ENCODE data around the gene RAB3C.

RAB3C gene

GRCh38 chr5:58844395-58844794, 261.5 kb downstream of the RAB3C start:
- no peak for DNase-seq

DNA sequence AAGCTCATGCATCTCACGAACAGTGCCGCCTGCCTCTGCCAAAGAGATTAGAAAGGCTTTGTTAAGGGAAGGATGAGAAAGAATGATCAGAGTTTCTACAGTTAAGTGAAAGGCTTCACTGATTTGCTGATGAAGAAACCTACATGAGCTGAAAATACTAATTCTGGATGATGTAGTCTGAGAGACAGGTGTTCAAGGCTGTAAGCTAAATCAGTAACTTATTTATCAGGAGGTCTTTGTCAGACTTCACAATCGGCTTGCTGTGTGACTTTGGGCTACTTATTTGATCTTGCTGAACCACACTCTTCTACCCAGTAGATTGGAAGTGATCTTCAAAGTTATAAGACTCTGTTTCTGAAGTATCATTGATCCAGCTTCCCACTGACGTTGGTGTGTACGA, 264.2 kb downstream of the RAB3C start:
- no peak for DNase-seq

DNA sequence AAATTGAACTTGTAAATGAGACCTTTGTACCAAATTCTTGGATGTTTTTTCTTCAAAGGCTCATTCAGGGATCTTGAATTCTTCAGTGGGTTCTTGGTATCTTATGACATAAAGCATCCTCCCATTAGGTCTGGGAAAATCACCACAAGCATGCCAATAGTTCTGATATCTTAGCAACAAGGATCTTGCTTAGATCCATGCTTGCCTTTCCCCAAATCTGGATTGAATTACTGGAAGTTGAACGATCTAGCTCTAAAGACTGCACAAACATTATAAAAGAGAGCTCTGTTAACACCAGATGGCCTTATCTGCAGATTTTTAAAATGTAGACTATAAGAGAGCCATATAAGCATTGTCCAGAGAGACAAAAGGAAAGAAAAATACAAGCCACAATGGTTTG, 266.3 kb downstream of the RAB3C start:
- DNase-seq, result no peak

DNA sequence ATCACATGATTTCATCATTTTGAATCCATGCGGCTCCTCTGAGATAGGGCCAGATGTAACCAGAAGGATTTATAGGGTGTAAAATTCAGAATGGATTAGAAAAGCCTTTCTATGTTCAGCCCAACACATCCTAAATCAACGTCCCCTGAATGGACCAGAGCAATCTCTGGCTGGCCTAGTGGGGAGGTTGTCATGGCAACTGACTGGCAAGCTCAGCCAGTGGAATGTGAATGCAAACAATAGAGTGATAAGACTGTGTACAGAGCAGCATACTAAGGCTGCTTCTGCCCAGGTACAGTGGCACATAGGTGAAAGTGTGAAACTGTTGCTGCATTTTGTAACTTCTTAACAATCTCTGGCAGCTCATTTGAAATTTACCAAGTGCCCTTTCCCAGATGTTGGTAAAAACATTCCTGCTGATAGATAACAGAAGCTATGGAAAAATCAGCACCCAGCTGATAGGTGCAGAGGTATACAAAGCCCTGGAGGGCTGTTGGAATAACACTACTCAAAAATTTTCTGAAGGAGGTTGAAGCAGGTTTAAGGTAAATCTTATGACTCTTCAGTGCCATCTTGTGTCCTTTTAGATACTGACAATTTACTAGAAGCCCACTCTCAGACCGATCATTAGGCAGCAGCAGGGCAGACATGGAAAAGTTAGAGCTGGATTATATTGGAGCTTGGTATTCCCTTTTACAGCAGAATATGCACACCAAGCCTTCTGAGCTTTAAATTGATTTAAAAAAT, 267.2 kb downstream of the RAB3C start:
- peak; percentile 15 for DNase-seq

- no peak for DNase-seq
Measured at GRCh38 chr5:58851153-58851552, 268.3 kb downstream of the RAB3C start.

DNA sequence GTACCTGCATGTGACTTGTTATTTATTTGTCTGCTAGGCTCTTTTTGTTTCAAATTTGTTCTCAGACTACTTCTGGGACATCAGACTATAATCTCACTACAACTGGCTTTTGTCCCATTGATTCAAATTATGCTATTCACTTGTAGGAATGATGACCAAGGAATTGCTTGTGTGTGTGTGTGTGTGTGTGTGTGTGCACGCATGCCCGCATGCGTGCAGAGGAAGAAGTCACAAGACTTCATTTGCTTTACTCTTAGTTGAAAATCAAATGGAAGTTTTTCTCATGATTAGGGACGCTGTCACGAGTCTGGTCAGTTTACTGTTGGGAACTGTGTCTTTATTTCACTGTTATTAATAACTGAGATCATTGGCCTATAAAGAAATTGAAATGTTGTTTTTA, 268.7 kb downstream of the RAB3C start:
- no peak for DNase-seq

DNA sequence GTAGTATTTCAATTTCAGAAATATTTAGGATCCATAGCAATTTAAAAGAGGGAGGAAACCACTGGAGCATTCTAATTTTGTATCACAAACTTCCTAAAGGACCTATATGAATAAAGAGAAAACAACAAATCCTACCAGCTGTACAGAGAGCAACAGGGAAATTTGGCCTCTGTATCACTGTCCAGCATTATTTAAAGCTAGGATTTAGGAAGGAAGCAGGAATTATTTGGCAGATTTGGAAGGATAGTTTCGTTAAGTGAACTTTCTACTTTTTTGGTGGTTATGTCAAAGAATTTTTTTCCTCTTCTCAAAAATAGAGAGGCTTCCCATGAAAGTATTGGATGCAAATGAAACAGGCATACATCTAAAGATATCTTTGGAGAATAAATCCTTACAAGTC, 269.7 kb downstream of the RAB3C start:
- DNase-seq, result no peak

GRCh38 chr5:58854441-58854840, 271.6 kb downstream of the RAB3C start:
- no peak for DNase-seq

GRCh38 chr5:58855851-58856739, 273.2 kb downstream of the RAB3C start:
- DNase-seq, result no peak

GRCh38 chr5:58857609-58858008, 274.7 kb downstream of the RAB3C start:
- DNase-seq, result no peak

DNA sequence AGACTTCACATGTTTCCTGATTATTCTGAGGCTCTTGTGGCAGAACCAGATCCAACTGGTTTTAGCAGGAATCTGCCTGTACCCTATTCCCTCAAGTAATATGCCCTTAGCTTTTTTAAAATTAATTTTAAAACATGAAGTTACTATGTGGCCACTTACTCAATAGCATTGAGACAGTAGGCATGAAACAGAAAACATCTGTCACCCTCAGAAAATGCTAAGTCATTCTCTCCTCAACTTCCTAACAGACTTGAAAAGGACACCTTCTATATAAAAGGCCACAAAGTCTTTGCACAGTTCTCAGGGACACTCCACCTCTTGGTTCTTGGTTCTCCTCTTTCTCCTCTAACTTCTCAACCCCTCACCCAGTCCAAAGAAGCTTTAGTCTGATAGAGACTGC, 277.8 kb downstream of the RAB3C start:
- DNase-seq, result no peak

DNA sequence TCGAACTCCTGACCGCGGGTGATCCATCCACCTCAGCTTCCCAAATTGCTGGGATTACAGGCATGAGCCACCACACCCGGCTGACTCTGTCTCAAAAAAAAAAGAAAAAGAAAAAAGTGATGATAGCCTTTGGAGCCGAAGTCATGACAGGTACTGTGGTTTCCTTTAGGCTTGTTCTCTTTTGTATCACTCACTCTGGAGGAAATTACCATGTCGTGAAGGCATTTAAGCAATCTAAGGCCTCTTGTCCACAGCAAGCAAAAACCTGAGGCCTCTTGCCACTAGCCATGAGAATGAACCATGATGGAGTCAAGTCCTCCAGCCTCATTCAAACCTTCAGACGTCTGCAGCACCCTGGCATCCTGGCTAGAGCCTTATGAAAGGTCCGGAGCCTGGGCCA, 286.1 kb downstream of the RAB3C start:
- no peak for DNase-seq

GRCh38 chr5:58871648-58872242, 288.9 kb downstream of the RAB3C start:
- DNase-seq, result peak; percentile 2

DNA sequence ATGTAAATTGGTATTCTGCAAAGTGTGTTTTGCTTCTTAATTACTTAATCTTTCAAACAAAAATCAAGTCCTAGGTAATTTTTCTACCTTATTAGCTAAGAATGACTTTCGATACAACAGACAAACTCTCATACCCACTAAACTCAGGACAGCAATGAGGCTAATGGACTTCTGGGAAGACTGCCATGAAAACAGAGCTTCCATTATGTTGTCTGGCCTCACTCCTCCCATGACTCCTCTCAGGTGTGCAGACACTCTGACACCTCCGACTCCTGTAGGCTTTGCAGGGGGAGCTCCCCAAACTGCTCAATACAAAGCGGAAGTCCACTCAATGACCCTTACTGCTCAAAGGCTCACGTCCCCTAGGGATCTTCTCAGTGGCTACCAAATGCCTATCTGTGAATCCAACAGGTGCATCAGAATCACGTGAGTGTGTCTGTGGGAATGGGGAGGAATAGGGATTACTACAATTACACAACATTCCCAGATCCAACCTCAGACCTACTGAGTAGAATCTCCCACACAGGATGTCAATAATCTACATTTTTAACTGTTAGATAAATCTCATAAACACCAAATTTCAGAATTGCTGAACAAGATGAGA, 289.9 kb downstream of the RAB3C start:
- peak; percentile 12 for DNase-seq

DNA sequence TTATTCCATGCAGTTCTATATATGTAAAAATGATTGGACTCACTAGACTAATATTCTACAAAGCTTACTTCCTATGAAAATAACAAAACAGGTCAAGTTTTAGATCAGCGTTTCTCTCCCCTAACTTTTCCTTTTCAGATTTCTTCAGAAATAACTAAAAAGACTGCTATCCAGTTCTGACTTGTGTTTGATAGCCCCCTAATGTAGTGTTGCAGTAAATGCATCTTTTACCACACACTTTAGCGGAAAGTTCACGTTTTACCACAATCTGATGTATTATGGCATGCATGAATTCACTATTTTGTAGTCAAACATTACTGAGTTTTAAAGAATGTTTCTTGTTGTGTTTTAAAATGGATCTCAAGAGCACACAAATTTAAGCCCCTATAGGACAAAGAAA, 292.7 kb downstream of the RAB3C start:
- DNase-seq, result no peak

DNA sequence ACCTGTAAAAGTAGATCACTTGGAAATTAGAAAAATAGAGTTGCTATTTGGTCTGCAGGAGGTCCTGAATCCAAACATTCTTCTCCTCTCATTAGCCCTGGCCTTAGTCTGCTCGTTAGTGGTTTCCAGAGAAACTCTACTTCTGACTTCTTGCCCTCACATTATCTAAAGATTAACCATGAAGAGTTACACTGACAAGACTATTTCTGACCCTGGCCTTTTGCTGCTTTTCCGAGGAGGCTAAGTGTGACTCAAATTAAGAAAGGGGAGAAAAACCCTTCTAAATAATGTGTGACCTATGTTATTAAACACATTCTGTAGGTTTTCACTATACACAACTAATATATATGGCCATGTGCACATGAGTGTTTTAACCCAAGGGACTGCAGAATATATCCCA, 302.4 kb downstream of the RAB3C start:
- DNase-seq, result no peak

DNA sequence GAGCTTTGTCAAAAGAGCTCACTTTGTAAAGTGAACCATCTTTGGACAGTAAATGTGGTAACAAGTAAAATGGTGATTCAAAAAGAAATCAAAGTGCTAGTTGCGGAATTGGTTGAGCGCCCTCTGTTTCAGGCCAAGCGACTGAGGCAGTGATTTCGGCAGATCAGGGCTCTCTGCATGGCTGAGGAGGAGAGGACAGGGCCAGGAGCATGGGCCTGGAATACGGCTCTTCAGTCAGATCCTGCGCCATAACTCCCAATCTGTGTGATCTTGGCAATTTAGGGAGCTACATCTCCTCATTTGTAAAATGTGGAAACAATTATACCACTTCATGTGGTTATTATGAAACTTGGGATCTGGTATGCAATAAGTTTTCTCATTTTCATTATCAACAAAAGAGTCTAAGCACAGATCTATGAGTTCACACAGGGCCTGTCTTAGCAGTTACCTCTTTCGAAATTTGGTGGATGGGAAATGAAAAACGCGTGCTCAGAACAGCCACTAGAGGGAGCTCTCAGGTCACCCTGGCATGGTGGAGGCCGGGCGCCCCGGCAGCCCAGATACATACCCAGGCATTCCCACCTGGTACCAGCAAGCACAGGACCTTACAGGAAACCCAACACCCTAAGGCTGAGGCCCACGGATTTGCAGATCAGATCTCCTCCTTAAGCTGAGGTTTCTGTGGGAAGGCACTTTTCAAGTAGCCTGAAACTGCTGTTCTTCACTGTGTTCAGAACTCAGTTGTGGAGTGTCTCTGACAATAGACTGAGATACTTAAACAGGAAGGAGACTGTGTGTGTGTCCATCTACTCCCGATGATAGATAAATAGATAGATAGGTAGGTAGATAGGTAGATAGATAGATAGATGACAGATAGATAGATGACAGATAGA, 303.7 kb downstream of the RAB3C start:
- peak; percentile 59 for DNase-seq

GRCh38 chr5:58887311-58887710, 304.4 kb downstream of the RAB3C start:
- no peak for DNase-seq

DNA sequence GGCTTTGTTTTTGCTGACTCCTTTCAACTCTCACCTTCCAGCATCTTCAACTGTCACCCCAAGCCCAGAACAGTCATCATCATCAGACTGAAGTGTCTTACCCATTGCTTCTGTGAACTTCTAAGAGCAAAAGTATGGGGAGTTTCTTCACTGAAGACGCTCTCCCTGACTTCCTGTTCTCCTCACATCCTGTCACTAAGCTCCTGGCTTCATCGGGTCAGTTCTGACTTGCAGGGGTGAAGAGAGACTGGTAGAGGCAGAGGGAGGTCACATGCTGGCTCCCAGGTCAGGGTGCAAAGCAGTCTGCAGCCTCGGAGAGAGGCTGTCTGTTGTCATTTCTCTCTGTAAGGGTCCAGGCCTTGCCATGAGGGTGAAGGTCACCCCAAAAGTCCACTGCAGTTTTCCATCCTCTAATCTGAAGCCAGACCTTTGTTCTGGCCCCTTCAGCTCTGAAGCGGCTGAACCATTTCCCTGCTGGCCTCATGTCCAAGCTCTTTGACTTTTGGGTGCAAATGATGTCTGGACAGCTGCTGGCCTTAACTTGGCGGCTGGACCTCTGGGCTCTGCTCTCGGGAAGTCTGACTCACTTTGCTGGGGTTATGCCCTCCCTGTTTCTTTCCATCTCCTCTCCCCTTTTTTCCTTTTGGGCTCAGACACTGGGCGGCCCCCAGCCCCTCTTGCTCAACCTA, 305.0 kb downstream of the RAB3C start:
- DNase-seq, result no peak

DNA sequence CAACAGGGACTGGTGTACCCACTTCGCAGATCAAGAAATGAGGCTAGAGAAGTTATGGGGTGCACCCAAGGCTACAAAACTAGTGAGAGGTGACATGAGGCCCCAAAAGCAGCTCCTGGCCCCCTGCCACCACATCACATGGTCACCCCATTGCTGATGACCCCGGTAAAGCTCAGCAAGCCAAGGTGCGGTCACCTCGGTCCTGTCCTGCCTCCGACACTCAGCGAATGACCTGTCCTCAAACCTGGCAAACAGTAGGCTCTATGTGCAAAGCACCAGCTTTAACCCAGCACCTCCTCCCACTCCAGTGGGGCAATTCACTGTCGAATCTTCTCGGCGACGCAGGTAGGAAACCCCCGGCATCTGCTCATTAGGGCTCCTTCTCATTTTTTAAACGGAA, 307.4 kb downstream of the RAB3C start:
- no peak for DNase-seq

DNA sequence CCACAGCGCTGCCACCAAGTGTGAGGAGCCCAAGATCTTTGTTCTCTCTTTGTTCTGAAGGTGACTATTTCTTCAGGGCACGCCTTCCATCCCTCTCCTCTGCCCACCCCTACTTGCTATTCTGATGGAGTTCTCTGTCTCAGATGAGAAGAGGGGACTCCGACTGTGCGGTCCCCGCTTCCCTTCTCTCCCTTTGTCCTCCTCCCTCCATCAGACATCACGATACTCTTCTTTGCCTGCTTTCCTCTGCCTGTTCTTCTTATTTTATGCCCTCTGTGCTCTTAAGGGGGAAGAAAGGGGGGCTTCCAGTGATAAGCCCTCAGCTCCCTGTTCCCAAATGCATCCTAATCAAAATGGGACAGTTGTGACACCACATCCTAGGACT, 307.8 kb downstream of the RAB3C start:
- DNase-seq, result no peak

All from NCI-H1436 (cell line).